GM12801 (cell line): Measurements from ENCODE around the gene TEP1.

Experiments used
- TF ChIP-seq, protein P1 (sequence below): IDR thresholded peaks from one replicate; pipeline ENCODE4 v1.5.1; 2011; ENCODE audit warnings: control low read depth; ENCODE audit not compliant: insufficient read length; ENCODE audit errors: extremely low read depth

Gene TEP1

DNA sequence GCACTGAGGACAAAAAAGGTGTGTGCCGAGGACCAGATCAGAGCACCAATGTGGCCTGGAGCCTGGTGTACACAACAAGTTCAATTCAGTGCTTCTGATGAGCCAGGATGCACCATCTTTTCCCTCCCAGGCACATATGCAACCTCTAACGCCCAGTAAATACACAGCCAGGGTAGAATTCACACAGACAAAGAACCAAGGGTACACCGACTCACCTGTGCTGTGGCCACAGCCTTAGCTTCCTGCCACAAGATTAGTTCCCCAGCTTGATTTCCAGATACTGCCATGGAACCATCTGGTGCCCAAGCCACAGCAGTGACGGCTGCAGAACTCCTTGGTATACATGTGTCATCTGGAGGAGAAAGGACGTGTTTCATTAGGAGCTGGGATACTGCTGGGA lies 40.5 kb downstream of the TEP1 start:
- TF ChIP-seq, protein P1, sequence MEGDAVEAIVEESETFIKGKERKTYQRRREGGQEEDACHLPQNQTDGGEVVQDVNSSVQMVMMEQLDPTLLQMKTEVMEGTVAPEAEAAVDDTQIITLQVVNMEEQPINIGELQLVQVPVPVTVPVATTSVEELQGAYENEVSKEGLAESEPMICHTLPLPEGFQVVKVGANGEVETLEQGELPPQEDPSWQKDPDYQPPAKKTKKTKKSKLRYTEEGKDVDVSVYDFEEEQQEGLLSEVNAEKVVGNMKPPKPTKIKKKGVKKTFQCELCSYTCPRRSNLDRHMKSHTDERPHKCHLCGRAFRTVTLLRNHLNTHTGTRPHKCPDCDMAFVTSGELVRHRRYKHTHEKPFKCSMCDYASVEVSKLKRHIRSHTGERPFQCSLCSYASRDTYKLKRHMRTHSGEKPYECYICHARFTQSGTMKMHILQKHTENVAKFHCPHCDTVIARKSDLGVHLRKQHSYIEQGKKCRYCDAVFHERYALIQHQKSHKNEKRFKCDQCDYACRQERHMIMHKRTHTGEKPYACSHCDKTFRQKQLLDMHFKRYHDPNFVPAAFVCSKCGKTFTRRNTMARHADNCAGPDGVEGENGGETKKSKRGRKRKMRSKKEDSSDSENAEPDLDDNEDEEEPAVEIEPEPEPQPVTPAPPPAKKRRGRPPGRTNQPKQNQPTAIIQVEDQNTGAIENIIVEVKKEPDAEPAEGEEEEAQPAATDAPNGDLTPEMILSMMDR = no peak

DNA sequence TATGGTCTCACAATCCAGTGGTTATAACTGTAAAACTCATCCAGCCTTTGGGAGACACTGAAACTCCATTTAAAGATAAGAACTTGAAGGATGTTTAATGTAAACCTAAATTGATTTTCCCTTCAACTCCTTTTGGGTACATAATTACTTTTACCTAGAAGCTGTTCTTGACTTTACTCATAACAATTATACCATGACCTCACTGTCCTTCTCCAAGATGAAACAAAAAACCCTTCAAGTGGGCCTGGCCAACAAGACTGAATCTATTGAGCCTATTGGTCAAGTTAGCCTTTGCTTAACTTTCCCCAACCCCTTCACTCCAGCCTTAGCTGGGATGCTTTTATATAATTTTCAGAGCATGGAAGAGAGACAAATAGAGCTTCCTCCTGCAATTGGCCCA lies 47.4 kb downstream of the TEP1 start:
- TF ChIP-seq, protein P1 = no peak

DNA sequence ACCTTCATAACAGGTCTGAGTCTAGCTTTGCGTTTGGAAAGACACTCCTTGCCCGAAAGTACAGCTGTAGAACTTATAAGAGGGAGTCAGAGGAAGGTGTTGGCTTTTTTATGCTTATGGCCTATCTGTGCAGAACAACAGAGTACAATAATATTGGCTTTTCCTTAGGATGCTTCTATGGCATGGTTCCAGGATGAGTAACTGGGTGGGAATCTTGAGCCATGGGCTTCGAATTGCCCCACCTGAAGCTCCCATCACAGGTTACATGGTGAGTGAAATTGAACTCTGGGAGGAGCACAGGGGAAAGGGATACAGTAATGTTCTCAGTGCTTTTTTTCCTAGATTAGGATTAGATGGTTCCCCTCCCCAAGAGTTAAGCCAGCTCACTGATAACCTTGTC lies 56.9 kb downstream of the TEP1 start:
- TF ChIP-seq, protein P1 = no peak

DNA sequence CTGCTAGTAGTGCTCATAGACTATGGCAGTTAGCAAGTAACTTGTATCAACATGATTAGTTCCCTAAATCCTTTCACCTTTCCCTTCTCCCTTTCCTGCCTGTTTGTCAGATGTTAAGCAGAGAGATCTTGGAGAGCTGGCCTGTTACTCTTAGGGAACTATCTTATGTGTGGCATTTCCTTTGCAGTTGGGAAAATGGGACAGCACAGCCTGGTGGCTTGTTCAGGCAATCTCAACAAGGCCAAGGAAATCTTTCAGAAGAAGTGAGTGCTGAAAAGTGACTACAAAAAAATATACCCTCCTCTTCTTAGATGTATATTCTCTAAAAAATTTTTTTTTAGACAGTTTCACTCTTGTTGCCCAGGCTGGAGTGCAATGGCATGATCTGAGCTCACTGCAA lies 62.4 kb downstream of the TEP1 start:
- TF ChIP-seq, protein P1 = no peak

DNA sequence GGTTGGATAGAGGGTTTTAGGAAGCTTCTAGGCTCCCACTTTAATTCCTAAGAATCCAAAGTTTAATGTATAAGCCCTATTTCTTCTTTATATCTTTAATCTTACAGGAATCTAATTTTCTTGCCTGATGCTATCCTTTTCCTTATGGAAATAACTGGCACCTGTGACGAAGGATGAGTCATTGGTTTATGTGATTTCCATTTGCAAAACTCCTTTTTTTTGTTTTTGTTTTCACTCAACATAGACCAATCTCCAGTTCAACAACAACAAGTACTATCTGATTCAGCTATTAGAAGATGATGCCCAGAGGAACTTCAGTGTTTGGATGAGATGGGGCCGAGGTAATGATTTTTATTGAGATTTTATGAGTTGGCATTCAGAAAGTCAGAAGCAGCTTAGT lies 63.0 kb downstream of the TEP1 start:
- TF ChIP-seq, protein P1 = no peak

DNA sequence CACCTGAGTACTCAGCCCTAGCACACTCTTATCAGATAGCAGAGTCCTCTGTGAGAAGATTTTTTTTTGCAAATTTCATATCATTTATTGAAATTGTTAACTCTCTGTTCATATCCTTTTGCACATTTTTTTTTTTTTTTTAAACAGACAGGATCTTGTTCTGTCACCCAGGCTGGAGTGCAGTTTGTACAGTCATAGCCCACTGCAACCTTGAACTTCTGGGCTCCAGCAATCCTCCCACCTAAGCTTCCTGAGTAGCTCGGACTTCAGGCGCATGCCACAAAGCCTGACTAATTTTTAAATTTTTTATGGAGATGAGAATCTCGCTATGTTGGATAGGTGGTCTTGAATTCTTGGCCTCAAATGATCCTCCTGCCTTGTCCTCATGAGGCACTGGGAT lies 65.6 kb downstream of the TEP1 start:
- TF ChIP-seq, protein P1 = no peak

DNA sequence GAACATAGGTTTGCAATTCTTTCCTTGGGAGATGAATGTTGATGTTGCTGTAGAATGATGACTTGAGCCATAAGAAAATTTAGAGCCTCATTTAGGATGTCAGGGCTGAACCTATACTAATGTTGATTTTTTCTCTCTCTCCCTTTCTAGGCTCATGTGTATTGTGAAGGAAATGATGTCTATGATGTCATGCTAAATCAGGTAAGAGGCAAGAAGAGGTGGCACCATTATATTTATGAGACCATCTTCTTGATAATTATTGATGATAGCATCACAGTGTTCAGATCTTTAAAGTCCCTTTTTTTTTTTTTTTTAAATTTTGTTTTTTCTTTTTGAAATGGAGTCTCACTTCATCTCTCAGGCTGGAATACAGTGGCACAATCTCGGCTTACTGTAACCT lies 66.6 kb downstream of the TEP1 start:
- TF ChIP-seq, protein P1 = no peak

DNA sequence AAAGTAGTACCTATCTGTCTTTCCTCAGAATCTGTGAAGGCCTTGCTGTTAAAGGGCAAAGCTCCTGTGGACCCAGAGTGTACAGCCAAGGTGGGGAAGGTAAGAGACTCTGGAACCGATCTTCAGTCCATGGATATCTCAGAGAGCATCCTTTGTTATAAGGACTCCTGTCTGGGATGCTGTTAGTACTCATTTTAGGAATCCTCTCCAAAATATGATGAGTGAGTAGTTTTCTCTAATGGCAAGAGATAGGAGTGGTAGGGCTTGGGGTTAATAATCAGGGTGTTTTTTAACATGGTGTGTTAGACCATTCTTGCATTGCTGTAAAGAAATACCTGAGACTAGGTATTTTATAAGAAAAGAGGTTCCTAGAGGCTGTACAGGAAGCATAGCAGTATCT lies 67.9 kb downstream of the TEP1 start:
- TF ChIP-seq, protein P1 = no peak
